PFSK-1 (cell line): ENCODE measurements around the gene ZNF79.

Source experiments
- POLR2AphosphoS5 ChIP-seq: IDR thresholded peaks from 2 replicates; pipeline ENCODE4 v1.6.1; 2012; ENCODE audit warnings: low read depth, mild to moderate bottlenecking, control low read depth, low read length, moderate library complexity
- SIN3A ChIP-seq: IDR thresholded peaks from 2 replicates; pipeline ENCODE4 v1.6.1; 2012; ENCODE audit warnings: mild to moderate bottlenecking, low read length, moderate library complexity, borderline replicate concordance; ENCODE audit not compliant: insufficient read depth
- TAF1 ChIP-seq: IDR thresholded peaks from 2 replicates; pipeline ENCODE4 v1.6.1; 2012; ENCODE audit warnings: low read length, control low read depth, borderline replicate concordance; ENCODE audit not compliant: insufficient read depth
- TF ChIP-seq, protein P1 (sequence below), 2 experiments: IDR thresholded peaks; 2 replicates each; pipeline versions ENCODE4 v1.6.1 to v1.8.0; 2011 to 2012; ENCODE audit warnings: low read depth in 2 of 2, low read length in 2 of 2, control low read depth in 1 of 2, inconsistent platforms in 1 of 2, mild to moderate bottlenecking in 1 of 2, moderate library complexity in 1 of 2; ENCODE audit not compliant: insufficient read depth in 1 of 2

DNA sequence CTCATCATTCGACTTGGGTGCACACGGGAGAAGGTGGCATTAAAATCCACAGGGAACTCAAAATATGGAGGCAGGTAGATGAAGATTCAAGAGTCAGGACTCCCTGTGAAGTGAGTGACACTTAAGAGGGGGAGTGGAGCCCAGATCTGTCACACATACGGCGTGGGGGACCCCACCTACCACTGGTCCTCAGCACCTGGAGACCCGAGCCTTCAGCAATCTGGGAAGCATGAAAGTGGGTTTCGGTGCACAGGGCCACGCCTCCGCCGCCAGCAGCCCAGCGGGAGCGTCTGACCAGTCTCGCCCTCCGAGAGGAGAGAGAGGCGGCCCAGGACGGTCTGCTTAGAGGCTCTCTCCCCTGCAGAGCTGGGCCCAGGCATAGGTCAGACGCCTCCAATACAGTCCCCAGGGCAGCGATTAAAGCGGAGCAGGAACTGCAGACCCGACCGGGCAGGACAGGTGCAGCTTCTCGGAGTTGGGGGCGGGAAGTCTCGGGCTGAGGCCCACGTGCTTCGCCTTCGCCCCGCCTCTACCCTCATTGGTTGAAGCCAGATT is 27.9 kb upstream of the ZNF79 start:
- TF ChIP-seq POLR2AphosphoS5: no peak
- no peak for TF ChIP-seq TAF1
- TF ChIP-seq, protein P1, sequence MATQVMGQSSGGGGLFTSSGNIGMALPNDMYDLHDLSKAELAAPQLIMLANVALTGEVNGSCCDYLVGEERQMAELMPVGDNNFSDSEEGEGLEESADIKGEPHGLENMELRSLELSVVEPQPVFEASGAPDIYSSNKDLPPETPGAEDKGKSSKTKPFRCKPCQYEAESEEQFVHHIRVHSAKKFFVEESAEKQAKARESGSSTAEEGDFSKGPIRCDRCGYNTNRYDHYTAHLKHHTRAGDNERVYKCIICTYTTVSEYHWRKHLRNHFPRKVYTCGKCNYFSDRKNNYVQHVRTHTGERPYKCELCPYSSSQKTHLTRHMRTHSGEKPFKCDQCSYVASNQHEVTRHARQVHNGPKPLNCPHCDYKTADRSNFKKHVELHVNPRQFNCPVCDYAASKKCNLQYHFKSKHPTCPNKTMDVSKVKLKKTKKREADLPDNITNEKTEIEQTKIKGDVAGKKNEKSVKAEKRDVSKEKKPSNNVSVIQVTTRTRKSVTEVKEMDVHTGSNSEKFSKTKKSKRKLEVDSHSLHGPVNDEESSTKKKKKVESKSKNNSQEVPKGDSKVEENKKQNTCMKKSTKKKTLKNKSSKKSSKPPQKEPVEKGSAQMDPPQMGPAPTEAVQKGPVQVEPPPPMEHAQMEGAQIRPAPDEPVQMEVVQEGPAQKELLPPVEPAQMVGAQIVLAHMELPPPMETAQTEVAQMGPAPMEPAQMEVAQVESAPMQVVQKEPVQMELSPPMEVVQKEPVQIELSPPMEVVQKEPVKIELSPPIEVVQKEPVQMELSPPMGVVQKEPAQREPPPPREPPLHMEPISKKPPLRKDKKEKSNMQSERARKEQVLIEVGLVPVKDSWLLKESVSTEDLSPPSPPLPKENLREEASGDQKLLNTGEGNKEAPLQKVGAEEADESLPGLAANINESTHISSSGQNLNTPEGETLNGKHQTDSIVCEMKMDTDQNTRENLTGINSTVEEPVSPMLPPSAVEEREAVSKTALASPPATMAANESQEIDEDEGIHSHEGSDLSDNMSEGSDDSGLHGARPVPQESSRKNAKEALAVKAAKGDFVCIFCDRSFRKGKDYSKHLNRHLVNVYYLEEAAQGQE (IDR thresholded peaks at IDR 0.05; ENCODE audit: insufficient read depth in 1 of 2, low read depth in 2 of 2, low read length in 2 of 2): no peak
- peak; percentile 83; the same call in 1 of the 2 replicates for TF ChIP-seq SIN3A
